Transverse colon (tissue), 4 donors: ENCODE data around the gene SAMD1. TPM values are rescaled to one million over a fixed set of nuclear protein-coding genes. Genes with fewer than 3 reads are reported as not detected.
A peak's percentile ranks its signal among the peaks of the same experiment; 100 is the strongest.

Experiments
- DNase-seq: peaks from one replicate; pipeline ENCODE4 v3.0.0-alpha.2; 2019
- H3K27ac ChIP-seq, 4 donors: fragments of 200-600 bp; sonication (generic); 2 replicates each; pipeline ENCODE4 v1.5.1; 2016 to 2018; ENCODE audit warnings: inconsistent platforms in 4 of 4
- H3K27me3 ChIP-seq: fragments of 200-600 bp; sonication (generic); 2 replicates; pipeline ENCODE4 v1.5.1; 2017; ENCODE audit warnings: inconsistent platforms
- H3K36me3 ChIP-seq, 4 donors: fragments of 200-600 bp; sonication (generic); 2 replicates each; pipeline ENCODE4 v1.5.1; 2017 to 2019; ENCODE audit warnings: inconsistent platforms in 4 of 4
- H3K4me1 ChIP-seq, 4 donors: fragments of 200-600 bp; sonication (generic); 2 replicates each; pipeline ENCODE4 v1.5.1; 2017 to 2020; ENCODE audit warnings: inconsistent platforms in 4 of 4
- H3K4me3 ChIP-seq, 4 donors: fragments of 200-600 bp; sonication (generic); 1 replicate in 1 of 4; 2 replicates in 3 of 4; pipeline versions ENCODE4 v1.5.1 to v1.6.1; 2017 to 2019; ENCODE audit warnings: inconsistent platforms in 4 of 4
- H3K9me3 ChIP-seq, 2 donors: fragments of 200-600 bp; sonication (generic); 2 replicates each; pipeline ENCODE4 v1.5.1; 2017 to 2019; ENCODE audit warnings: inconsistent platforms in 2 of 2
- EP300 ChIP-seq: sonication (generic); formaldehyde crosslinking; IDR thresholded peaks from one replicate; pipeline ENCODE4 v1.6.1; 2017; ENCODE audit warnings: antibody characterized with exemption, low read depth
- POLR2A ChIP-seq: fragments of 450-650 bp; IDR thresholded peaks from one replicate; pipeline ENCODE4 v1.6.1; 2016; ENCODE audit warnings: antibody characterized with exemption, mild to moderate bottlenecking, moderate library complexity
- POLR2AphosphoS5 ChIP-seq, 3 donors: sonication (generic); formaldehyde crosslinking; IDR thresholded peaks; one replicate each; pipeline ENCODE4 v1.6.1; 2016; ENCODE audit warnings: antibody characterized with exemption in 3 of 3
- WGBS, 2 donors: methylation state at CpG; one replicate each; pipeline ENCODE4 v1.1.5; 2018; ENCODE audit warnings: low coverage in 1 of 2; 5-methylcytosine and 5-hydroxymethylcytosine counted together
- in situ Hi-C, 4 donors: fragments of 200-750 bp; cut with MboI; loops; one replicate each; pipeline versions ENCODE4 v1.15.0 to v1.15.1; 2017; ENCODE audit warnings: low sequenced_read_pairs in 3 of 4, low pct_ligation_motif_present in 1 of 4, low pct_unique_long_range_greater_than_20kb in 1 of 4
- intact Hi-C: fragments of 100-400 bp; cut with DNase I; formaldehyde crosslinking; loops from one replicate; pipeline ENCODE4 v1.15.1; 2023; ENCODE audit warnings: low total_unique reads
- total RNA-seq, 4 donors: library from RNA; depleted of rRNA; stranded (reverse); fragments of >200 nt; gene quantifications; one replicate each; pipeline ENCODE4 v1.1.0, GENCODE V29; 2016
- TF ChIP-seq, protein P1 (sequence below), 5 experiments: fragments of 200-600 bp in 3 of 5; fragments of 450-650 bp in 2 of 5; sonication (generic) in 3 of 5; IDR thresholded peaks; 1 replicate in 2 of 5; 2 replicates in 3 of 5; pipeline ENCODE4 v1.5.1; 2016 to 2017; ENCODE audit warnings: antibody characterized with exemption in 5 of 5, inconsistent platforms in 3 of 5, mild to moderate bottlenecking in 2 of 5, moderate library complexity in 1 of 5

SAMD1 gene
- total RNA-seq, 4 donors from 2014 or later, result 7.6 to 37.5 (median 36.8) TPM

DNA sequence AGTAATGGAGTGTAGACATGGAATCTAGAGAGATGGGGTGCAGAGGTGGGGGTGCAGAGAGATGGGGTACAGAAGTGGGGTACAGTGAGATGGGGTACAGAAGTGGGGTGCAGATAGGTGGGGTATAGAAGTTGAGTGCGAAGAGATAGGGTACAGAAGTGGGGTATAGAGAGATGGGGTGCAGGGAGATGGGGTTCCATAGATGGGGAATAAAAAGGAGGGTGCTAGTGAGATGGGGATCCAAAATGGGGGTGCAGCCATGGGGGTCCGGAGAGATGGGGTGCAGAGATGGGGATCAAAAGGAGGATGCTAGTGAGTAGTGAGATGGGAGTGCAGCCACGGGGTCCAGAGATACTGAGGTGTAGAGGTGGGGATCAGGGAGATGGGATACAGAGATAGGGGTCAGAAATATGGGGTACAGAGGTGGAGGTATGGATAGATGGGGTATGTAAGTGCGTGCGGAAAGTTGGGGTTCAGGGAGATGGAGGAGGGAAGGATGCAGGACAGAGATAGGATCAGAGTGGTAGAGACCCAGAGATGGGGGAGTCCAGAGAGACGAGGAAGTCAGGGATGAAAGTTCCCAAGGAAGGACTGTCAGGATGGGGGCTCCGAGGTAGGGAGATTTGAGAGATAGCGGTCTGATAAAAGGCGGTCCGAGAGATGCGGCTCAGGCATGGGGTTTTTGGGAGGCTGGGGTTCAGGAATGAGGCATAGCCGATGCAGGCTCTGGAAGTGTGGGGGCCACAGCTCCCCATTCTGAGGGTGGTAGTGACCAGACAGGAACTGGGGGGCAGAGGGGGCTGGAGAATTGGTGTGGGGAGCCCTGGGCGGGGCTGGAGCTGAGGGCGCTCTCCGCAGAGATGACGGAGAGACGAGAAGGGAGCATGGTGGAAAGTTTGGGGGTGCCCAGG, 32.1 kb downstream of the SAMD1 start:
- no peaks in the 10 kb centered on the region for H3K9me3 ChIP-seq
- TF ChIP-seq POLR2A (no peak), EP300 (no peak), POLR2AphosphoS5 (IDR thresholded peaks at IDR 0.05) (no peak)
- TF ChIP-seq, protein P1, sequence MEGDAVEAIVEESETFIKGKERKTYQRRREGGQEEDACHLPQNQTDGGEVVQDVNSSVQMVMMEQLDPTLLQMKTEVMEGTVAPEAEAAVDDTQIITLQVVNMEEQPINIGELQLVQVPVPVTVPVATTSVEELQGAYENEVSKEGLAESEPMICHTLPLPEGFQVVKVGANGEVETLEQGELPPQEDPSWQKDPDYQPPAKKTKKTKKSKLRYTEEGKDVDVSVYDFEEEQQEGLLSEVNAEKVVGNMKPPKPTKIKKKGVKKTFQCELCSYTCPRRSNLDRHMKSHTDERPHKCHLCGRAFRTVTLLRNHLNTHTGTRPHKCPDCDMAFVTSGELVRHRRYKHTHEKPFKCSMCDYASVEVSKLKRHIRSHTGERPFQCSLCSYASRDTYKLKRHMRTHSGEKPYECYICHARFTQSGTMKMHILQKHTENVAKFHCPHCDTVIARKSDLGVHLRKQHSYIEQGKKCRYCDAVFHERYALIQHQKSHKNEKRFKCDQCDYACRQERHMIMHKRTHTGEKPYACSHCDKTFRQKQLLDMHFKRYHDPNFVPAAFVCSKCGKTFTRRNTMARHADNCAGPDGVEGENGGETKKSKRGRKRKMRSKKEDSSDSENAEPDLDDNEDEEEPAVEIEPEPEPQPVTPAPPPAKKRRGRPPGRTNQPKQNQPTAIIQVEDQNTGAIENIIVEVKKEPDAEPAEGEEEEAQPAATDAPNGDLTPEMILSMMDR (IDR thresholded peaks at IDR 0.05), result no peak
- H3K36me3 ChIP-seq, result no peaks in the 10 kb centered on the region
- H3K27ac ChIP-seq, result no peak overlapping the region
- H3K27me3 ChIP-seq, result peaks cover 57% of the 10 kb centered on the region
- no peak for DNase-seq
- in situ Hi-C loops (loop anchor here (10.0 to 25.0 kb wide), 4 partner anchors 164 to 471 kb away; partner anchors contain the start of gene NANOS3 (in 1 of the 4)), intact Hi-C loops (loop anchor here (5.0 kb wide), 1 partner anchor 844 kb away; no protein-coding TSS in a partner anchor)
- H3K4me1 ChIP-seq, result peaks cover 0 to 16% (median 12%) of the 10 kb centered on the region in 4 donors
- H3K4me3 ChIP-seq, result no peak overlapping the region
- 23 to 27% methylated on average over 13 to 17 of the region's 17 CpGs for WGBS, 2 donors

- Histone ChIP-seq H3K9me3 (no peaks in the 10 kb centered on the region), H3K4me1 (peaks cover 0 to 16% (median 12%) of the 10 kb centered on the region in 4 donors), H3K27me3 (peaks cover 49% of the 10 kb centered on the region), H3K36me3 (no peaks in the 10 kb centered on the region), H3K4me3 (peak overlapping the region in 3 of 4 donors; percentile 17 to 40 (median 32)), H3K27ac (no peak overlapping the region)
- intact Hi-C loops (loop anchor here (5.0 kb wide), 1 partner anchor 845 kb away; no protein-coding TSS in a partner anchor), in situ Hi-C loops (loop anchor here (10.0 to 25.0 kb wide), 4 partner anchors 162 to 470 kb away; partner anchors contain the start of gene NANOS3 (in 1 of the 4))
- no peak for DNase-seq
- TF ChIP-seq, protein P1 (IDR thresholded peaks at IDR 0.05), result no peak
- TF ChIP-seq POLR2AphosphoS5 (IDR thresholded peaks at IDR 0.05) (no peak), POLR2A (no peak), EP300 (no peak)
- WGBS, 2 donors, result 22 to 37% methylated on average over 3 to 15 of the region's 19 CpGs
Observed at GRCh38 chr19:14056741-14057356, 33.7 kb downstream of the SAMD1 start.

- Histone ChIP-seq H3K4me3 (no peak overlapping the region), H3K27me3 (peaks cover 42% of the 10 kb centered on the region), H3K36me3 (no peaks in the 10 kb centered on the region), H3K27ac (no peak overlapping the region), H3K9me3 (no peaks in the 10 kb centered on the region), H3K4me1 (peaks cover 0 to 16% (median 12%) of the 10 kb centered on the region in 4 donors)
- DNase-seq, result no peak
- no peak for TF ChIP-seq POLR2A
- TF ChIP-seq EP300, result no peak
- TF ChIP-seq, protein P1 (IDR thresholded peaks at IDR 0.05), result no peak
- TF ChIP-seq POLR2AphosphoS5 (IDR thresholded peaks at IDR 0.05), result no peak
- intact Hi-C loops (loop anchor here (5.0 kb wide), 1 partner anchor 846 kb away; no protein-coding TSS in a partner anchor), in situ Hi-C loops (loop anchor here (10.0 to 25.0 kb wide), 4 partner anchors 161 to 469 kb away; partner anchors contain the start of gene NANOS3 (in 1 of the 4))
- WGBS, 2 donors, result 95% methylated on average over 10 of the region's 10 CpGs; no CpG with 5 or more reads in 1 of the 2 donors
Observed at GRCh38 chr19:14056069-14056666, 34.4 kb downstream of the SAMD1 start.
